Keratinocyte (primary cell): Measurements from ENCODE around the gene NIT1. TPM values are rescaled to one million over a fixed set of nuclear protein-coding genes. Genes with fewer than 3 reads are reported as not detected.

Source experiments
- DNase-seq: peaks from one replicate; pipeline ENCODE4 v3.0.0-alpha.2; 2011; ENCODE audit warnings: low read depth, missing footprints, low spot score
- FAIRE-seq: peaks from 2 replicates; lab custom pipeline; 2011; peaks lifted over from hg19 to GRCh38; lab: Jason Lieb, UNC
- H2AFZ ChIP-seq: 2 replicates; pipeline ENCODE4 v1.6.0; 2012; ENCODE audit warnings: low read length, control low read depth, inconsistent platforms; ENCODE audit not compliant: control insufficient read depth
- H3K27ac ChIP-seq: 2 replicates; pipeline ENCODE4 v1.5.1; 2011; ENCODE audit warnings: low read length; ENCODE audit not compliant: control insufficient read depth, insufficient read depth
- H3K27me3 ChIP-seq: 3 replicates; pipeline ENCODE4 v1.6.0; 2011; ENCODE audit warnings: low read length; ENCODE audit not compliant: control insufficient read depth, insufficient read depth; ENCODE audit errors: extremely low read depth
- H3K36me3 ChIP-seq, 2 experiments: 2 replicates in 1 of 2; 3 replicates in 1 of 2; pipeline ENCODE4 v1.5.1; 2011; ENCODE audit warnings: low read length in 2 of 2, mild to moderate bottlenecking in 1 of 2; ENCODE audit not compliant: control insufficient read depth in 2 of 2, insufficient read depth in 2 of 2; ENCODE audit errors: extremely low read depth in 1 of 2
- H3K4me1 ChIP-seq: 3 replicates; pipeline ENCODE4 v1.5.1; 2011; ENCODE audit warnings: low read length; ENCODE audit not compliant: control insufficient read depth, insufficient read depth; ENCODE audit errors: extremely low read depth
- H3K4me2 ChIP-seq: 3 replicates; pipeline ENCODE4 v1.6.0; 2011; ENCODE audit warnings: low read depth, low read length; ENCODE audit not compliant: control insufficient read depth, insufficient read depth; ENCODE audit errors: extremely low read depth
- H3K4me3 ChIP-seq, 3 experiments: fragments of 200-600 bp in 1 of 3; sonication (generic) in 1 of 3; 2 replicates in 2 of 3; 3 replicates in 1 of 3; pipeline ENCODE4 v1.5.1; 2011 to 2016; ENCODE audit warnings: low read length in 3 of 3, mild to moderate bottlenecking in 3 of 3, control low read depth in 2 of 3, inconsistent platforms in 1 of 3, low read depth in 1 of 3, mixed read lengths in 1 of 3, mixed run types in 1 of 3, moderate library complexity in 1 of 3; ENCODE audit not compliant: control insufficient read depth in 2 of 3, insufficient read depth in 2 of 3; ENCODE audit errors: extremely low read depth in 1 of 3
- H3K79me2 ChIP-seq: 2 replicates; pipeline ENCODE4 v1.6.0; 2012; ENCODE audit warnings: low read length; ENCODE audit not compliant: control insufficient read depth, insufficient read depth
- H3K9ac ChIP-seq: 3 replicates; pipeline ENCODE4 v1.6.0; 2011; ENCODE audit warnings: low read length; ENCODE audit not compliant: control insufficient read depth, insufficient read depth; ENCODE audit errors: extremely low read depth
- H3K9me1 ChIP-seq: 3 replicates; pipeline ENCODE4 v1.6.0; 2011; ENCODE audit warnings: low read length; ENCODE audit not compliant: control insufficient read depth, insufficient read depth; ENCODE audit errors: extremely low read depth
- H3K9me3 ChIP-seq: 2 replicates; pipeline ENCODE4 v1.5.1; 2012; ENCODE audit warnings: low read depth, low read length; ENCODE audit not compliant: control insufficient read depth
- H4K20me1 ChIP-seq: 3 replicates; pipeline ENCODE4 v1.6.0; 2011; ENCODE audit warnings: low read length; ENCODE audit not compliant: control insufficient read depth, insufficient read depth; ENCODE audit errors: extremely low read depth
- EZH2 ChIP-seq: IDR thresholded peaks from one replicate; pipeline ENCODE4 v1.6.1; 2012; ENCODE audit warnings: inconsistent platforms, mild to moderate bottlenecking, low read length, moderate library complexity
- dilution Hi-C: fragments of 300-500 bp; cut with MboI; formaldehyde crosslinking; loops from one replicate; pipeline ENCODE4 v1.7.0; 2020; ENCODE audit warnings: low sequenced_read_pairs; ENCODE audit not compliant: extremely low pct_ligation_motif_present
- polyA plus RNA-seq, 5 experiments: library from polyadenylated mRNA; depleted of rRNA in 3 of 5; stranded (reverse) in 3 of 5; stranded (forward) in 1 of 5; unstranded in 1 of 5; fragments of >200 nt; gene quantifications; 1 replicate in 1 of 5; 2 replicates in 3 of 5; 3 replicates in 1 of 5; pipeline versions ENCODE4 v1.2.1 to v1.2.3, GENCODE V29; 2011 to 2012; ENCODE audit warnings: missing spikeins in 2 of 5, low read depth in 1 of 5, low replicate concordance in 1 of 5
- TF ChIP-seq, protein P1 (sequence below), 3 experiments: IDR thresholded peaks in 1 of 3; conservative IDR thresholded peaks in 1 of 3; optimal IDR thresholded peaks in 1 of 3; 2 replicates in 2 of 3; 3 replicates in 1 of 3; pipeline versions ENCODE3 to v1.5.1; 2011; ENCODE audit warnings: low read length in 3 of 3, mild to moderate bottlenecking in 3 of 3, moderate library complexity in 2 of 3, control low read depth in 1 of 3, inconsistent platforms in 1 of 3; ENCODE audit not compliant: insufficient read depth in 2 of 3; ENCODE audit errors: extremely low read depth in 1 of 3

Gene NIT1
- polyA plus RNA-seq, 1 donor (not counting 4 experiments of a cell fraction or from before 2014, with no cell fraction given), result 22.9 TPM

- TF ChIP-seq, protein P1, sequence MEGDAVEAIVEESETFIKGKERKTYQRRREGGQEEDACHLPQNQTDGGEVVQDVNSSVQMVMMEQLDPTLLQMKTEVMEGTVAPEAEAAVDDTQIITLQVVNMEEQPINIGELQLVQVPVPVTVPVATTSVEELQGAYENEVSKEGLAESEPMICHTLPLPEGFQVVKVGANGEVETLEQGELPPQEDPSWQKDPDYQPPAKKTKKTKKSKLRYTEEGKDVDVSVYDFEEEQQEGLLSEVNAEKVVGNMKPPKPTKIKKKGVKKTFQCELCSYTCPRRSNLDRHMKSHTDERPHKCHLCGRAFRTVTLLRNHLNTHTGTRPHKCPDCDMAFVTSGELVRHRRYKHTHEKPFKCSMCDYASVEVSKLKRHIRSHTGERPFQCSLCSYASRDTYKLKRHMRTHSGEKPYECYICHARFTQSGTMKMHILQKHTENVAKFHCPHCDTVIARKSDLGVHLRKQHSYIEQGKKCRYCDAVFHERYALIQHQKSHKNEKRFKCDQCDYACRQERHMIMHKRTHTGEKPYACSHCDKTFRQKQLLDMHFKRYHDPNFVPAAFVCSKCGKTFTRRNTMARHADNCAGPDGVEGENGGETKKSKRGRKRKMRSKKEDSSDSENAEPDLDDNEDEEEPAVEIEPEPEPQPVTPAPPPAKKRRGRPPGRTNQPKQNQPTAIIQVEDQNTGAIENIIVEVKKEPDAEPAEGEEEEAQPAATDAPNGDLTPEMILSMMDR (optimal IDR thresholded peaks at IDR 0.05 in 1 of 3, IDR thresholded peaks at IDR 0.05 in 1 of 3, conservative IDR thresholded peaks at IDR 0.05 in 1 of 3; ENCODE audit: extremely low read depth in 1 of 3, insufficient read depth in 2 of 3, low read length in 3 of 3), result no peak
- no peak for TF ChIP-seq EZH2
- H3K4me3 ChIP-seq, result no peak overlapping the region
- no peak overlapping the region for H2AFZ ChIP-seq
- no peak overlapping the region for H3K9ac ChIP-seq
- no peaks in the 10 kb centered on the region for H3K27me3 ChIP-seq
- dilution Hi-C loops, result no loop called here
- H3K27ac ChIP-seq, result no peak overlapping the region
- H3K79me2 ChIP-seq, result peaks cover 36% of the 10 kb centered on the region
- peaks cover 18% of the 10 kb centered on the region for H3K4me1 ChIP-seq
- H3K9me3 ChIP-seq, result no peaks in the 10 kb centered on the region
- no peak overlapping the region for H3K4me2 ChIP-seq
- peaks cover 27 to 39% of the 10 kb centered on the region in 2 experiments for H3K36me3 ChIP-seq
- H3K9me1 ChIP-seq, result no peaks in the 10 kb centered on the region
- no peaks in the 10 kb centered on the region for H4K20me1 ChIP-seq
- no peak for DNase-seq
- FAIRE-seq, result no peak
These were observed 3.9 kb downstream of the NIT1 start for GRCh38 chr1:161121834-161122233.

DNA sequence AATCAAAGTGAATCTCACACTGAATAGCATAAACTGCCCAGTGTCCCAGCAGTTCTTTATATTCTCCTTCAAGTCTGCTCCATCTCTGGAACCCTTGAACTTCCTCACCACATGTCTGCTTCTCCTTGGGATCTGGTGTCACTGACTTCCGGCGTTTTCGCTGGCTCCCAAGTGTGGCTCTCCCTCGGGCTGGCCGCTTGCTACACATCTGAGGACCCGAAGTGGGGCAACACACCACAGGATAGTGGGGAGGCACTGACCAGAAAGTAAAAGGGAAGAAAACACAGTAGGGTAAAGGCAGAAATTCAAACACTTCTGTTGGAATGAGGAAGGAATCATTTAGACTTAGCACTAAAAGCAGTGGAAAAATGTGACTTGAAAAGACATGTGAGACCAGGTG is 5.1 kb downstream of the NIT1 start:
- FAIRE-seq, result no peak

More for the DNA sequence above, 5.1 kb downstream of the NIT1 start:
- dilution Hi-C loops, result no loop called here
- H2AFZ ChIP-seq, result no peak overlapping the region
- no peaks in the 10 kb centered on the region for H3K27me3 ChIP-seq
- no peaks in the 10 kb centered on the region for H4K20me1 ChIP-seq
- H3K4me2 ChIP-seq, result no peak overlapping the region
- H3K27ac ChIP-seq, result no peak overlapping the region
- no peak overlapping the region for H3K9ac ChIP-seq
- no peak for DNase-seq
- H3K79me2 ChIP-seq, result peaks cover 36% of the 10 kb centered on the region
- H3K9me1 ChIP-seq, result no peaks in the 10 kb centered on the region
- no peak overlapping the region for H3K4me3 ChIP-seq
- H3K4me1 ChIP-seq, result peaks cover 18% of the 10 kb centered on the region
- H3K36me3 ChIP-seq, result peaks cover 28 to 44% of the 10 kb centered on the region in 2 experiments
- TF ChIP-seq, protein P1 (optimal IDR thresholded peaks at IDR 0.05 in 1 of 3, IDR thresholded peaks at IDR 0.05 in 1 of 3, conservative IDR thresholded peaks at IDR 0.05 in 1 of 3; ENCODE audit: extremely low read depth in 1 of 3, insufficient read depth in 2 of 3, low read length in 3 of 3), result no peak
- no peaks in the 10 kb centered on the region for H3K9me3 ChIP-seq
